CD4-positive, alpha-beta T cell treated with Interleukin-21 for 1 hour (primary cell): Measurements from ENCODE around the gene TSPEAR.
"Not testable (repeated sequence)": the region's sequence is repeated elsewhere in the genome, so short reads cannot be mapped to it uniquely, and the experiment has no call there.

Source experiments
- DNase-seq: peaks from one replicate; pipeline ENCODE4 v3.0.0-alpha.2; 2020

Gene TSPEAR

GRCh38 chr21:44564099-44564498, 147.3 kb downstream of the TSPEAR start:
- no peak for DNase-seq

GRCh38 chr21:44558695-44559094, 152.7 kb downstream of the TSPEAR start, which contains the start of gene KRTAP10-3:
Gene KRTAP10-3 (minus strand): TSS chr21:44558795. CDS start chr21:44558715, 80 bp downstream.
- no peak for DNase-seq

- DNase-seq = not testable (repeated sequence)
These were observed 153.1 kb downstream of the TSPEAR start for GRCh38 chr21:44558329-44558675.

- DNase-seq = no peak
These were observed 153.7 kb downstream of the TSPEAR start for GRCh38 chr21:44557491-44558328.

GRCh38 chr21:44556879-44557278, 154.5 kb downstream of the TSPEAR start:
- DNase-seq = no peak

- no peak for DNase-seq
These were observed 156.0 kb downstream of the TSPEAR start for GRCh38 chr21:44555200-44555875.

GRCh38 chr21:44552681-44553080, 158.7 kb downstream of the TSPEAR start:
- DNase-seq = no peak

- DNase-seq = no peak
These were observed 159.2 kb downstream of the TSPEAR start for GRCh38 chr21:44552136-44552535.

GRCh38 chr21:44551340-44551961, 159.9 kb downstream of the TSPEAR start, which contains the start of gene KRTAP10-2:
Gene KRTAP10-2 (minus strand): TSS chr21:44551505. CDS start chr21:44551458, 47 bp downstream.
- DNase-seq = no peak

GRCh38 chr21:44550807-44551206, 160.6 kb downstream of the TSPEAR start:
- DNase-seq = no peak

GRCh38 chr21:44550285-44550684, 161.1 kb downstream of the TSPEAR start:
- not testable (repeated sequence) for DNase-seq

- no peak for DNase-seq
These were observed 161.7 kb downstream of the TSPEAR start for GRCh38 chr21:44549525-44550211.

- DNase-seq = no peak
These were observed 162.4 kb downstream of the TSPEAR start for GRCh38 chr21:44548922-44549321.

- DNase-seq = no peak
These were observed 163.0 kb downstream of the TSPEAR start for GRCh38 chr21:44548381-44548780.

- DNase-seq = peak; percentile 58
These were observed 163.6 kb downstream of the TSPEAR start for GRCh38 chr21:44547656-44548331.

- no peak for DNase-seq
These were observed 166.8 kb downstream of the TSPEAR start for GRCh38 chr21:44544566-44544965.

GRCh38 chr21:44542716-44543115, 168.7 kb downstream of the TSPEAR start:
- DNase-seq = no peak

- DNase-seq = no peak
These were observed 170.6 kb downstream of the TSPEAR start for GRCh38 chr21:44540741-44541288.

GRCh38 chr21:44539991-44540666, 171.2 kb downstream of the TSPEAR start, which contains the start of gene KRTAP10-1:
Gene KRTAP10-1 (minus strand): TSS chr21:44540195. CDS start chr21:44540150, 45 bp downstream.
- DNase-seq = no peak

- DNase-seq = no peak
These were observed 172.3 kb downstream of the TSPEAR start for GRCh38 chr21:44539046-44539445.
